NOMO-1 treated with dmso at 0.1 percent for 144 hours (cell line): ENCODE data around the gene PAFAH2.

ENCODE experiments used
- DNase-seq: peaks from one replicate; lab custom pipeline; 2025; ENCODE audit not compliant: unreplicated experiment; lab: John Stamatoyannopoulos, UW

The PAFAH2 gene

GRCh38 chr1:26015358-26015757 is 17.5 kb upstream of the PAFAH2 start:
- DNase-seq, result peak; percentile 39

- DNase-seq, result no peak
Observed at GRCh38 chr1:26014179-26014578, 16.3 kb upstream of the PAFAH2 start.

- DNase-seq, result no peak
Observed at GRCh38 chr1:26012864-26013263, 15.0 kb upstream of the PAFAH2 start.

GRCh38 chr1:26010825-26011224 is 13.0 kb upstream of the PAFAH2 start:
- no peak for DNase-seq

GRCh38 chr1:26009796-26010447 is 12.1 kb upstream of the PAFAH2 start:
- DNase-seq, result no peak

- DNase-seq, result no peak
Observed at GRCh38 chr1:26006710-26007109, 8.8 kb upstream of the PAFAH2 start.

GRCh38 chr1:26005434-26006105 is 7.7 kb upstream of the PAFAH2 start:
- DNase-seq, result no peak

GRCh38 chr1:26003756-26004155 is 5.9 kb upstream of the PAFAH2 start:
- no peak for DNase-seq

- no peak for DNase-seq
Observed at GRCh38 chr1:26003262-26003661, 5.4 kb upstream of the PAFAH2 start.

- DNase-seq, result no peak
Observed at GRCh38 chr1:25999041-25999800, 1.4 kb upstream of the PAFAH2 start.

- peak; percentile 88 for DNase-seq
Observed at GRCh38 chr1:25996966-25997827, 666 bp downstream of the PAFAH2 start.

- DNase-seq, result no peak
Observed at GRCh38 chr1:25994402-25995150, 3.3 kb downstream of the PAFAH2 start.

GRCh38 chr1:25993197-25993951 is 4.5 kb downstream of the PAFAH2 start:
- no peak for DNase-seq

- DNase-seq, result no peak
Observed at GRCh38 chr1:25992689-25993171, 5.1 kb downstream of the PAFAH2 start.

GRCh38 chr1:25991937-25992688 is 5.8 kb downstream of the PAFAH2 start:
- no peak for DNase-seq

- no peak for DNase-seq
Observed at GRCh38 chr1:25990702-25991395, 7.0 kb downstream of the PAFAH2 start.

GRCh38 chr1:25990251-25990650 is 7.6 kb downstream of the PAFAH2 start:
- no peak for DNase-seq
